ENCODE measurements around the gene PIWIL1.

PIWIL1 gene

GRCh38 chr12:130375296-130376287 is 37.9 kb downstream of the PIWIL1 start:
- DNase-seq, result no peak

DNA sequence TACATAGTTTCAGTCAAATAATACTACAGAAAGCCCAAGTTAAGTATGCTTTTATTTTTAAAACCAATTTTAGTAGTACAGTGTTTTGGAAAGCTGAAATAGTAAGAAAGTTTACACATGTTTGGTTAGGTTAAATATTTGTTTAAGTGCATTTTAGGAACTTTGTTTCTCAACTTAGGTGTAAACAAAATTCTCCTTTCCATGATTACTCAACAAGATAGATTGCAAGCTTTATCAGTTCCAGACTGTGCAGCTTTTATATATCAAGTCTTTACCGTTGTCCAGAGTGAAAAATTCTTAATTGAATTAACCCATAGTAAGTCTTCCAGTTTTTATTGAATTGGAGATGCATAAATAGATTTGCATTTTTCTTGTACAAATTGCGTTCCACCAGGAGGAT is 45.1 kb downstream of the PIWIL1 start:
- DNase-seq, result no peak

DNA sequence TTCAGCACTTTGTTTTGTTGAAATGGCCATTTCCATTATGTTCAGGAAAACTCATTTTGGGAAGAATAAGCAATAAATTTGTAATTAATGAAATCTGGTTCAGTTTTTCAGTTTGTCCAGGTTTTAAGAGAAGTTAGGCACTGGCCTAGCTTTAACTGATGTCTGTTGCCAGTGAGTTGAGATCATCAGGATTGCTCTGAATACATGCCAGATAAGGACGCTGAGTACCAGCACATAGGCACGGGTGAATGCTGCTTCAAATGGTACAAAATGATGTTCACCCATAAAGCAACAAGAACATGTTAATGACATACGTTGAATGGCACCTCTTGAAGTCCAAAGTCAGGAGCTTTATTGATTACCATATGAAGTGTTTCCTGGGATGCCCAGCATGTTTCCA is 46.5 kb downstream of the PIWIL1 start:
- no peak for DNase-seq

GRCh38 chr12:130385193-130385592 is 47.5 kb downstream of the PIWIL1 start:
- no peak for DNase-seq

GRCh38 chr12:130391186-130391585 is 53.5 kb downstream of the PIWIL1 start:
- no peak for DNase-seq

- DNase-seq, result no peak
Observed at GRCh38 chr12:130394906-130395305, 57.2 kb downstream of the PIWIL1 start.

GRCh38 chr12:130396667-130397066 is 59.0 kb downstream of the PIWIL1 start:
- DNase-seq, result no peak

DNA sequence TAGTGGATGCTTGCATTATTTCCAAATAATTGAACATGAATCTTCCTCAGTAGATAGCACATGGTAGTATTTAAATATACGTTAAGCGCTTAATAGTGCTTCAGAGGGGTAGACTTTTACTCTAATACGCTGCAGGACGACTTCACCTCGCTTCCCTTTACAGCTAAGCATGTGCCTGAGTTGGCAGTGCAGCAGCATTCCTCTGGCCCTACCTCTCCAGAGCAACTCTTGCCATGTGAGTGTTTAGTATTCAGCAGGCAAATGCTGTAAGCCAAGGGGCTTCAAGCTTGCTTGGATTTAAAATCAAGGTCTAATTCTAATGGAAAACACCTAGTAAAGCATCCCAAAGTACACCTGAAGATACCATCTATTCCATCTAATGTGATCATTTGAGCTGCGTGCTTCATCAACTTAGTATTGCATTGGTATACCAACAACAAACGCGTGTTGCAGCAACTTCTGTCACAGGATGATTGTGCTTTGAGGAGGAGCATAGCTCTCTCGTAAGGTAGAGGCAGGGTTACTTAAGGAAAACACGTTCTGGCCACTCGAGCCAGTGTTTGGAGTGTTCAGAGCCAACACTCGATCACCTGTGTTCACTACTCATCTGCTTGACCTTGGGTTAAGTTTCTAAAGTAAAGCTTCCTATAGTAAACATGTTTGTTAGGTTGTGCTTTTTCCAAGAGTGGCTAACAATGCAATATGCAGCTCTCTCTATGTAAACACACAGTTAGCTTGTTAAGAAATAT is 60.6 kb downstream of the PIWIL1 start:
- DNase-seq, result no peak

DNA sequence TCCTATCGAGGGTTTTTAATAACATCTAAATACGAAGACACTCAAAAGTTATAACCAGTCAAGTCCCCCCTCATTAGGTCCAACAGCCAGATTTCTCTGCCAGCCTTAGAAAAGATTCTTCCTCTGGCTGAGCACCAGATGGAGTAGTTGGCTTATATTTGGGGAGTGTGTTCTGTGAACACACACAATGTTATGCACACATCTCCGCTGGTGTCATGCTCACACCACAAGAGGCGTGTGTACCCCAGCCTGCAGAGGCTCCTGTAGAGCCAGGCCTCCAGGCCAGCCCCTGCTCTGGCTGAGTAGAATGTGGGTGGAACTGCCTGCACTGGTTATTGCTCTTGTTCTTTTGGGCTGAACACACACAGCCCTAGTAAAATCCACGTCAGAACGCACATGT is 64.0 kb downstream of the PIWIL1 start:
- no peak for DNase-seq

GRCh38 chr12:130405332-130405731 is 67.6 kb downstream of the PIWIL1 start:
- DNase-seq, result no peak

GRCh38 chr12:130412384-130412783 is 74.7 kb downstream of the PIWIL1 start:
- DNase-seq, result no peak

DNA sequence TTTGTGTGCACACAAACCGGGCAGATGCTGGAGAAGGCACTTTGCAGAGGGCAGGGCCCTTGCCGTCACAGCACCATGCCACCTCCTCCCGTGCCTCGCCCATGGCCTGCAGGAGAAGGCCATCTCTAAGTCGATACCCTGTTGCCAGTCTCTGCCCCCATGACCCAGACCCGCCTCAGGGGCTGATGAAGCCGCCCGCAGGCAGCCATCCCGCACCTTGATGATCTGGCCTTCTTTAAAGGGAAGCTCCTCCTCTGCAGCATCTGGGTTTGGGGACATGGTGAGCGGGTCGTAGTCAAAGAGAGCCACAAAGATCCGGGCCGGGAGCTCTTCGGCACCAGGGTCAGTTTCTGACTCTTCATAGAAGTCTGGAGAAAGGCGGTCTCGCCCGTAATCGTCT is 76.2 kb downstream of the PIWIL1 start:
- no peak for DNase-seq

DNA sequence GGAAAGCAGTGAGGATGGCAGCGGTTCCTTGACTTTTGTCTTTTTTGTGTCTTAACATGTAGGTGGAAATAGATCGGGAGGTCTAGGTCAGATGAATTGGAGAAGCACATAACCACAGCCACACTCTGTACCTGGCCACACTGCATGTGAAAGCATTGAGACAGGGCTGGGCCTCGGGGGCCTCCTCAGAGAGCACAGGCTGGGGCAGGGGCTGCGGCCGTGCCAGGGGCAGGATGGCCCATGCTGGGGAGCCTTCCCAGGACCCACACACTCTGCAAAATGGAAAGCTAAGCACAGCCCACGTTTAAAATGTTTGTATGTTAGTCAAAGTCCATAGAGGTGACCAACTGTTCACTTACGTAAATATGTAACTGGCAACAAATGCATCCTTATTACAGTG is 76.7 kb downstream of the PIWIL1 start:
- no peak for DNase-seq

DNA sequence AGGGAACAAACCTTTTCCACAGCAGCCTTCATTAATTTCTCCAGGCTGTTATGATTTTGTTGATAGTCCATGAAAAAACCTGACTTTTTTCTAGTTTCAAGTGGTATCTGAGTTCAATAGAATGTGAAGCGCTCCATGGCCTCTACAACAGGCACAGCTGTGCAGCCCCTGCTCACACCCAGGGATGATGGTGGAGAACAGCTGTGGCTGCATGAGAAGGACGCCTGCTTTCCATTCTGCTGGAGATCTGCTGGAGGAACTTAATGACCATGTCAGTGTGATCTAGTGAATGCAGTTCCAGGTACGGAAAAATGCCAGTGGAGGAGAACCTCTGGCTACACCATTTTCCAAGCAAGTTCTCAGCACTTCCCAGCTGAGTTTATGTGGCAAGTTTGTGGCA is 80.6 kb downstream of the PIWIL1 start:
- no peak for DNase-seq

DNA sequence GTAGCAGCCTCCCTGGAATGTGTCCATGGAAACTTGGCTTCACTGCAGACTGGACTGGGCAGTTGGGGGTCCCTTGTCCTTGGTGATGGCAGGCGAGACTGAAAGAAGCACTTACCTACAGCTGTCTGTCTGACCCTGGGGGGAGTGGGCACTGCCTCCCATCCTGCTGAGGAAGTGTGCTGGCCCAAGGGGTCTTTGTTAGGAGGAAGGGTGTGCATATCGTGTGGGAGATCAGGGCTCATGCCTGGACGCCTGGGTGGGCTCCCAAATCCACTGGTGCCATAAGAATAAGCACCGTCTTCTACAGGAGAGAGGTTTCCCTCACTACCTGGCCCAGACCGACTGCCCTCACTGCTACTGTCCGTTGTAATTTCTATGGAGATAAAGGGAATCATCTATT is 81.4 kb downstream of the PIWIL1 start:
- no peak for DNase-seq

DNA sequence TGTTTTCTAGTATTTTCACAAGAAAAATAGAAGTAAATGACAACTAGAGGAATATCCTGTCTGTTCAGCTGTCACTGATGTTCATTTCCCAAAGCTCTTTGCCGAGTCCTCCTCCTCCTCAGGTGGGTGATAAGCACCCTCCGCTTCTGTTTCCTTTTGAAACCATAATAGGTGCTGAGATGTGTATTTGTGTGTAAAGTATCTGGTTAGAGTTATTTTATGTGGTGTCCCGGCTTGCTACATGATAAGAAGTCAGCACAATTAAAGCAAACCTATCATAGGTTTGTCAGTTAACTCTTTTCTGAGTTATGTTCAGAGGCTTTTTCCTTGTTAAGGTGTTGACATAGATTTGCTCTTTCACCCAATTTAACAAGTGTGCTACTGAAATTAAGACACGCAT is 82.4 kb downstream of the PIWIL1 start:
- no peak for DNase-seq

DNA sequence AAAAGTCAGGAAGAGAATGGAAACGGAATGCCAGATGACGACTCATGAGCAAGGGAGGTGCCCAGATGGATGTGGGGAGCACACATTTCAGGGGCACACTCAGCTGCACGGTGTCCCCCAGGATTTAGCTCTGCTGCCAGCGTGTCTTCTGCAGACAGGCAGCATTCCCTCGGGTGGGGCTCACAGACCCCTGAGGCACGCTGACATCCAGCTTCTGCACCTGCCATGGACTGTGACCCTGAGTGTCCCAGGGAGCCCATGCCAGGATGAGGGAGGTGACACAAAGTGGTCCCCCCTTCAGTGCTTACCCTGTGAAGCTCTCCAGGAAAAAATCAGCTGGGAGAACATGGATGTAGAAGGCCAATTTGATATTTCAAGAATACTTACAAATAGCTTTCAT is 84.2 kb downstream of the PIWIL1 start:
- no peak for DNase-seq

Data from DMS153 (cell line).